Colon (tissue), 2 donors: ENCODE data around the gene INAFM1.
"Not testable (repeated sequence)": the region's sequence is repeated elsewhere in the genome, so short reads cannot be mapped to it uniquely, and the experiment has no call there.

Experiments used
- FAIRE-seq: peaks from 2 replicates; lab custom pipeline; 2012; peaks lifted over from hg19 to GRCh38; lab: Jason Lieb, UNC
- donor health status: control.
- donor health status: control.

The INAFM1 gene

DNA sequence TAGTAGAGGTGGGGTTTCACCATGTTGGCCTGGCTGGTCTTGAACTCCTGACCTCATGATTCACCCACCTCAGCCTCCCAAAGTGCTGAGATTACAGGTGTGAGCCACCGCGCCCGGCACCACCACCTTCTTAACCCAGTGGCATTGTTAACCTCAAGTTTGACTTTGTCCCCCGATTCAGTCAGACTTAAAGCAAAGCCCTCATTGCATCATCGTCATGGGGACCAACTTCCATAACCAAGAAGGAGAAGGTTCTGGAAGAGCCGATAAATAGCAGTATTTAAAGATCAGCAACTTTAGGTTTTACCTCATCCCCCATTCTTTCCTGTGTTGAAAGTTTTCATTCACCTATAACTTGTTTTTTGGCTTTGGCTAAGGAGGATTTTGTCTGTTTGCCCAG is 6.7 kb upstream of the INAFM1 start:
- FAIRE-seq = no peak

DNA sequence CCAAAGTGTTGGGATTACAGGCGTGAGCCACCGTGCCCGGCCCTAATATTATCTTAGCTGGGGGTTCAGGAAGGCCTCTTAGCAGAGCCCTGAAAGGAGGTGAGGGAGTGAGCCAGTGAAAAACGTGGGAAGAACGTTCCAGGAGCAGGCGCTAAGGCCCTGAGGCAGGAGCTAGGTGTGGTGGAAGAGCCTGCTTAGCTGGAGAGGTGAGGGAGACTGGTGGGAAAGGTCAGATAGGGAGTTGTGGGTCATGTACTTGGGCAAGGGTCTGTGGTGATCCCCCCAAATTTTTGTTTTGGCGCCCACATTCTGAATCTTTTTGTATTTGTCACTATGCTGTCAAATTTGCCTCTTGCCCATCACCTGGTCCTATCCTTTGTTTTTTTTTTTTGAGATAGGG is 5.1 kb upstream of the INAFM1 start:
- FAIRE-seq = no peak

DNA sequence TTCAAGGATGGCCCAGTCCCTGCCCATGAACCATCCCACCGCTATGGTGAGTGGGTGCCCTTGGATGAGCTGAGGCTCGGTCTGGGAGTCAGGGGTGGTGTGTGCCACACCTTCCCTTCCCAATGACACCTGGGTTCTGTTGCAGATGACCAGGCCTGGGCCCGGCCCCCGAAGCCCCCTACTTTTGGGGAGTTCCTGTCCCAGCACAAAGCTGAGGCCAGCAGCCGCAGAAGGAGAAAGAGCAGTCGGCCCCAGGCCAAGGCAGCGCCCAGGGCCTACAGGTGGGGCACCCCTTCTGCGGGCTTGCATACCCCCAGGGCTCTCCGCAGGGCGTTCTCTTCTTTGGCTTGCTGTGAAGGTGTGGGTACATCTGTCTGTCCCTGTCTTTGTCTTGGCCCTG is 4.3 kb upstream of the INAFM1 start:
- FAIRE-seq = no peak

DNA sequence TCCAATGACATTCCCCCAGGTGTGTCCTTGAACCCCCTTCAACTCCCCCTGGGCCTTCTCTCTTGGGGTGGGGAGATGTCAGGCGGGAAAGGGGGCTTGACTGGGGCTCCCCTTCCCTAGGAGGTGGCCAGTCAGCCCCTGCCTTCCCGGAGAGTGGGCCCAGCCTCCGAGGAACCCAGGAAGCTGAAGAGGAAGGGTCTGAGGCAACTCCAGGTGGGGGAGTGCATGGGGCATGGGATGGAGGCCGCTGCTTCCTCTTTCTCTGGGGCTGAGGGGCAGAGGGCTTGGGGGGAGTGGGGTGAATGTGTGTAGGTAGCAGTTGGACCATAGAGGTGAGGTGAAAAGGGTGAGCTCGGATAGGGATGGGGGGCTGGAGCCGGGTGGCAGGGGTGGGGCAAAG is 2.7 kb upstream of the INAFM1 start:
- FAIRE-seq = no peak

DNA sequence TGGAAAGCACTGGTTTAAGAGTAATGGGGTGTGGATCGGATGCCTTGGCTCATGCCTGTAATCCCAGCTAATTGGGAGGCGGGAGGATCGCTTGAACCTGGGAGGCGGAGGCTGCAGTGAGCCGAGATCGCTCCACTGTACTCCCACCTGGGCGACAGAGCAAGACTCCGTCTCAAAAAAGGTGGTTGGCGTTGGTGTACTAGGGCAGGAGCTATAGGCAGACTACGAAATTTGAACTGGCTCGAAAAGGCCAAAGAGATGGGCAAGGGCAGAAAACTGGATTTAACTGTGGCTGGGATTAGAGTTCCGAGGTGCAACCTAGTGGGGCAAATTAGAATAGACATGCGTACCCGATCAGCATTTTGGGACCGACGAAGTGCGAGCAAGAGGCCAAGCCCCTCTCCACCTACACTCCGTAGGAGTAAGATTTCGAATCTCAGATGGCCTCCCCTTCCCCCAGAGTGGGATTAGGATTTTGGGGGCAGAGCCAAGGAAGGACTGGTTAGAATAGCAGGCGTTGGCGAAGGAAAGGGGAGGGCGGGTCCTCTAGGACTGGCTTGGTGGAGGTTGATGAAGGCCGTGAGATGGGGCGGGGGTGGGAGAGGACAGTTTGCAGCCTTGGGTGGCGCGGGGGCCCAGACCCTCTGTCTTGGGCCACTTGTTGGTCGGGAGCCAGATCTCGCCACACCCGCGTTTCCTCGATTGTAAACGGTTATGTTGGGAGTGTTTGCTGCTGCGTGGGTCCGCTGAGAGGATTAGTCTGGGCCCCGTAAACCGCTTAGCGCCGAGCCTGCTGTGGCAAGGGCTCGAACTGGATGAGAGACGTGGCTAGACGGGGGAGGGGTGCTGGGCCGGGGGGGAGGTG is 2.0 kb upstream of the INAFM1 start:
- FAIRE-seq = no peak

DNA sequence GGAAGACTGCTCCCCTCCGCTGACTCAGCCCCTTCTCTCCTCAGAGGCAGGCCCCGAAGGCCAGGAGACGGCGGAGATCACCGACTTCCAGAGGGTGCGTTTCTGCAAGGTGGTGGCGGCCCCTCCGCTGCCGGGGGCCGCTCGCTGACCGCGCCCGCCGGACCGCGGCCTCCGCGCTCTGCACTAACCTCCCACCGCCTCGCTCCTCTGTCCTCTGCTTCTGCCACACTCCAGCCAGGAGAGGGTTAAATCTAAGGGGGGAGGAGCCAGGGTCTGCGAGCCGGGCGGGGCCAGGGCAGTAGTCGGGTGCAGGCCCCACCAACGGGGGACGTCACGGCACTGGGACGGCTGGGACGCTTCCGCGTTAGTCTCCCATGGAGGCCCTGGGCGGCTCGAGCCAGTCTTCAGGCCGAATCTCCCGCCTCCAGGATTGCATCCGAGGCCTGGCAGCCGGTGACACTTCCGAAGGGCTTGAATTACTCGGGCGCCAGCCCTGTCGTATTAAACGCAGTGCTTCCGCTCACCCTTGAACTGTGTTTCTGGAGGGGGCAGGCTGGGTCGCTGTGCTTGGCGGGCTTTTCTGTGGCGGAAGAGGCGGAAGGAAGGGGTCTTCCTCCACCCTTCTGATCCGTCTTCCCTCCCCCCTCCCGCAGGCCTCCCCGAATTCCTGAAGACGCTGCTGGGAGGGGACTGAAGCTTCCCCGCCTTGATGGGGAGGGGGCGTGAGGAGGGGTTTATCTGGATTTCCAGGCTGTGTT is 1.2 kb upstream of the INAFM1 start:
- FAIRE-seq = no peak

DNA sequence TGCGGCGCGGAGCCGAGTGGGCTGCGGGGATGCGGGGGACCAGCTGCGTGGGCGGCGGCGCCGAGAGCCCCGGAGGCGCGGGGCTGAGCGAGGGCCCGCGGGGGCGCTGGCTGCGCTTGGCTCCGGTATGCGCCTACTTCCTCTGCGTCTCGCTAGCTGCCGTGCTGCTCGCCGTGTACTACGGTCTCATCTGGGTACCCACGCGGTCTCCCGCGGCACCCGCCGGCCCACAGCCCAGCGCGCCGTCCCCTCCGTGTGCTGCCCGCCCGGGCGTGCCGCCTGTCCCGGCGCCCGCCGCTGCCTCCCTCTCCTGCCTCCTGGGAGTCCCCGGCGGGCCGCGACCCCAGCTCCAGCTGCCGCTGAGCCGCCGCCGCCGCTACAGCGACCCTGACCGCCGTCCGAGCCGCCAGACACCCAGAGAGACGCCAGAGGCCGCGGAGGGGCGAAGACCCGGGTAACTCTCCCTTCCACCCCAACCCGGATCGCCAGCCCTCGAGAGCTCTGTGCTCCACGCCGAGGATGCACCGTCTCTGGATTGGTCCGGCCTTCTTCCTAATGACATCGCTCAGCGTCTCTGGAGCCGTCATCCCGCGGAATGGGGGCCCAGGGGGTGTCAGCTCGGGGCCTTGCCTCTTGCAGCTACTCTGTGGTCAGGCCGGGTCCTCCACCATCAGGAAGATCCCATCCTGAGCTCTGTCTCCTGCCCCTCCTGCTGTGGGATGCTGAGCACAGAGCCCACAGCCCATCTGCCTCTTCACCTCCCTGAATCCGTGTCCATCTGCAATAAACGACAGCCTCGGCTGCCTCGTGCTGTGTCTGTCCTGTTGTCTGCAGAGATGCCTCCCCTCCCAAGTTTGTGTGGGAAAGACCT is 441 bp downstream of the INAFM1 start:
- no peak for FAIRE-seq

DNA sequence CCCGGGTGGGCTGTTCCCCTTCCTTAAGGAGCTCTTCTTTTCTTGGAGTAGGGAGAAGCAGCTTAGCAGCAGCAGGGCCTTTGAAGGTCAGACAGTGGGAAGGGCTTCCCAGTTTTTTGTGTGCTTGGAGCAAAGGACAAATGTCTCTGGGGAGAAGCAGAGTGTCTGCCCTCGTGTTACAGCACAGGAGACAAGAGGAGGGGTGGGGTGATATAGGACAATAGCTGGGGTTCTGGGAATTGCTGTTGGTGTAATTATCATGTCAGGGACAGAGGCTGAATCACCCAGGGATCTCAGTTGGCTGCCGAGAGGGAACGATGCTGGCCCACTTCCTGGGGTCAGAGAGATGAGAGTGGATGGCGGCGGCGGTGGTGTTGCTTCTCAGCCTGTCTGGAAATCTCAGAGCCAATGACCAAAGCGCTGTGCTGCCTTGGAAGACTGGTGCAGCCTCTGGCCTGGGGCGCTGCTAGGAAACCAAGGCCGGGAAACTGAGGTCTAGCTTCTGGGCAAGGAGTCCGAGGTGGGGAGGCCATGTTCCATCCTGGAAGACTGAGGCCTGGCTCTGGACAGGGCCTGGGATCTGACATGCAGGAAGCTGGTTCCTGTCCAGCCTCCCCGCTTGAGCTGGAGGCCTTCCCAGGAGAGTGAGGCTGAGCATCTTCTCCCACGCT is 1.2 kb downstream of the INAFM1 start:
- no peak for FAIRE-seq

DNA sequence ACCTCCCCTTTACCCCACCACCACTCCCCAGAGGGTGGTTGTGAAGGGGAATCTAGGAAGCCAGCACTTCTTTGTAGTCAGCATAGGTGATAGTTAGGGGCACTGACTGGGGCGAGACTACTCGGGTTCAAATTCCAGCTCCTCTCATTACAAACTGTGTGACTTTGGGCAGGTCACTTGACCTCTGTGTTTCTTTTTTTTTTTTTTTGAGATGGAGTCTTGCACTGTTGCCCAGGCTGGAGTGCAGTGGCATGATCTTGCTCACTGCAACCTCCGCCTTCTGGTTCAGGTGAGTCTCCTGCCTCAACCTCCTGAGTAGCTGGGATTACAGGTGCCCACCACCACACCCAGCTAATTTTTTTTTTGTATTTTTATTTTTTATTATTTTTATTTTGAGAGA is 1.8 kb downstream of the INAFM1 start:
- not testable (repeated sequence) for FAIRE-seq

DNA sequence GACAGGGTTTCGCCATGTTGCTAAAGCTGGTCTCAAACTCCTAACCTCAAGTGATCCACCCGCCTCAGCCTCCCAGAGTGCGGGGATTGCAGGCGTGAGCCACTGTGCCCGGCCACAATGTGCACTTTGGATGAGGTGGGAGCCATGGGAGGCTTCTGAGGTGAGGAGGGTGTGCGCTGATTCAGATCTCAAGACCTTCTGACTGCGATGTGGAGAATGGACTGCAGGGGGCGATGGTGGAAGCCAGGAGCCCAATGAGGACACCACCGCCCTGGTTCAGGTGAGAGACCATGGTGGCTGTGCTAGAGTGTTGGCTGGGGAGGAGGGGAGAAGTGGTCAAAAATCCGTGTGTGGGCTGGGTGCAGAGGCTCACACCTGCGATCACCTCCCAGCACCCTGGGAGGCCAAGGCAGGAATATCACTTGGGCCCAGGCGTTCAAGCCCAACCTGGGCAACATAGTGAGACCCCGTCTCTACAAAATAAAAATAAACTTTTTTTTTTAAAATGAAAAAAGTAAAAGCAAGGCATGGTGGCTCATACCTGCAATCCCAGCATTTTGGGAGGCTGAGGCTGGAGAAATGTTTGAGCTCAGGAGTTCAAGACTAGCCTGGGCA is 5.6 kb downstream of the INAFM1 start:
- FAIRE-seq = no peak

DNA sequence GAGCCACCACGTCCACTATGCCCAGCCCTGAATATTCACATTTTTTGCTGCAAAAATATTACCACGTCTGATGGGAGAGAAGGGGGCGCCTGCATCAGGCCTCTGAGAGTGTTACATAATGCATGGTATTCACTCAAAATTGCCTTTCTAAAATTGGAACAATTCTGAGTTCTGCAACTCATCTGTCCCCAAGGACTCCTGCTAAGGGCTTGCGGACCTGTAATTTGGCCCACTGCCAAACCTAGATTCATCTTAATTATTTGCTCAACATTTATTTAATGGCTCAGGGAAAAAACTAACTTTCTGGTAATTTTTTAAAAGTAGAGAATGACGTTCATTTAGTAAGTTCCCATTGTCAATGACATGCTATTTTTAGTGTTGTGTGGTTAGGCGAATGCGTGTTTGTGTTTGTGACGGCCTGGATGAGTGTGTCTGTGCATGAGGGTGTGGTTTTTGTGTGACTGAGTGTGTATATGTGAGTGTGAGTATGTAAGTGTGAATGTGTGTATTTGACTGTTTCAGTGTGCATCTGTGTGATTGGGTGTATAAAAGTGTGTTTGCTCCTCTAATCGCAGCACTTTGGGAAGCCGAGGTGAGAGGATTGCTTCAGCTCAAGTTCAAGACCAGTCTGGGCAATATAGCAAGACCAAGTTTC is 8.8 kb downstream of the INAFM1 start:
- no peak for FAIRE-seq

DNA sequence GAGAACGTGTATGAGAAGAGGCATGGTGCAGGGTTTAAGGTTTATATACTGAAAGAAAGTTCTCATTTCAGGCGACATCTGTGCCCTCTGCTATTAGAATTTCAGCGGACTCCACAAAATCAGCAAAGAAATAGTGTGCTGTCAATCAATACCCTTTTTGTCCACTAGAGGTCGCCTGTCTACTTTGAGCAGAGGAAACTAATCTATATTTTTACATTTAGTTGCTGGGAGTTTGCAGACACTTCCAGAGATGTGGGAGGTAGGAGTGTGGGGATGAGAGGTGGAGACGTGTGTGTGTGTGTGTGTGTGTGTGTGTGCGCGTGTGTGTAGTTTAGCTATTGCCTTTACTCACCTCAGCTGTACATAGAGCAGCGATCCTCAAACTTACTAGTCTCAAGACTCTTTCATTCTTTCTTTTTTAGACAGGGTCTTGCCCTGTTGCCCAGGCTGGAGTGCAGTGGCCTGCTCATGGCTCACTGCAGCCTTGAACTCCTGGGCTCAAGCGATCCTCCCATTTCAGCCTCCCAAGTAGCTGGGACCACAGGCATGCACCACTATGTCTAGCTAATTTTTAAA is 9.7 kb downstream of the INAFM1 start:
- FAIRE-seq = no peak

DNA sequence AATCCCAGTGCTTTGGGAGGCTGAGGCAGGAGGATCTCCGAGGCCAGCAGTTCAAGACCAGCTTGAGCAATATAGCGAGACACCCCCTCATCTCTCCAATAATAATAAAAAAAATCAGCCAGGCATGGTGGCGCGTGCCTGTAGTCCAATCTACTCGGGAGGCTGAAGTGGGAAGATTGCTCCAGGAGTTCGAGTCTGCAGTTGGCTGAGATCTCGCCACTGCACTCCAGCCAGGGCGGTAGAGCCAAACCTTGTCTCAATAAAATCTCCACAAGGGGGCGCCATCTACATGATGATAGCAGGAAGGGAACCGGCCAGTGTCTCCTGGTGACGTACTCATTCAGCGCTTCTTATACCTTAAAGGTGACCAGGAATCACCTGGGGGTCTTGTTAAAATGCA is 21.4 kb downstream of the INAFM1 start:
- no peak for FAIRE-seq

DNA sequence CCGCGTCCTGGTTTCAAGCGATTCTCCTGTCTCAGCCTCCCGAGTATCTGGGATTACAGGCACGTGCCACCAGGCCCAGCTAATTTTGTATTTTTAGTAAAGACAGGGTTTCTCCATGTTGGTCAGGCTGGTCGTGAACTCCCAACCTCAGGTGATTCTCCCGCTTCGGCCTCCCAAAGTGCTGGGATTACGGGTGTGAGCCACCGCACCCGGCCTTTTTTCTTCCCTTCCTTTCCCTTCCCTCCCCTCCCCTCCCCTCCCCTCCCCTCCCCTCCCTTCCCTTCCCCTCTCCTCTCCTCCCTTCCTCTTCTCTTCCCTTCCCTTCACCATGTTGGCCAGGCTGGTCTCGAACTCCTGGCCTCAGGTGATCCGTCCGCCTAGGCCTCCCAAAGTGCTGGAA is 26.2 kb downstream of the INAFM1 start:
- FAIRE-seq = not testable (repeated sequence)

DNA sequence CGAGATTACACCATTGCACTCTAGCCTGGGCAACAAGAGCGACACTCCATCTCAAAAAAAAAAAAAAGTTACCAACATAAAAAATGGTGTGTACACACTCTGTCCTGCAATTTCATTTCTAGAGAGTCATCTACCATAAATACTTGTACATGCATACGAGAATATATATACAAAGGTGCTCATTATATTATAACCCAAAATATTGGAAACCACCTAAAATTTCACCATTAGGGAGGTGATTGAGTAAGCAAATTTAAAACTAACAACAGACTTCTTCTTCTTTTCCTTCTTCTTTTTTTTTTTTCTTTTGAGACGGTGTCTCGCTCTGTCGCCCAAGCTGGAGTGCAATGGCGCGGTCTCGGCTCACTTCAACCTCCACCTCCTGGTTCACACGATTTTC is 27.6 kb downstream of the INAFM1 start:
- FAIRE-seq = no peak

DNA sequence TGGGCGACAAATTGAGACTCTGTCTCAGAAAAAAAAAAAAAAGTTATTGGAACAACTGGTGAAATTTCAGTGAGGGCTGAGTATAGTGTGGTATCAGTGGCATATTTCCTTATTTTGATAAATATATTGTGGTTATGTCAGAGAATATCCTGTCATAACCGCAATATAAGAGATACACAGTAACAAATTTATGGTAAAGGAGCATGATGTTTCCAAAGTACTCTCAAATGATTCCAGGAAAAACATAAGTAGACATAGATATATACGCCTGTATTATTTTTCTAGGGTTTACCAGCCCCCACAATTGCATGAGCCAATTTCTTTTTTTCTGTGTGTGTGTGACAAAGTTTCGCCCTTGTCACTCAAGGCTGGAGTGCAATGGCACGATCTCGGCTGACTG is 29.3 kb downstream of the INAFM1 start:
- no peak for FAIRE-seq

DNA sequence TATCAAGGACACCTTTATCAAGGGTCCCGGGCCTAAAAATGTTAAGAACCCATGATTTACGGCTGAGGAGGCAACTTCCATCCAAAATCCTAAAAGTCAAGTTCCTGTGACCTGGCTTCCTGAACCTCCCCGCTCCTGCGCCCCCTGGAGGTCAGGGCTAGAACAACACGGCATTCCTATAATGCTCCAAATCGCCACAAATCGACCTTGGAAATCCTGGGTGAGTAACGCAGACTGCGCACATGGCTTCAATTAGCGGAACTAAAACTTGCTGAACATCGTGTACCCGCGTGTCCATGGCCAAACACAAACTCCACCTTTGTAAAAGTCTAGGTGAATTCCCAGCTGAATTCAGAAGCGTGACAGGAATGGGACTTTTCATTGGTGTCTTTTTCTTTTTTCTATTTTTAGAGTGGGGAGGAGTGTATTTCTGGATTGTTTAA is 30.6 kb downstream of the INAFM1 start:
- no peak for FAIRE-seq

DNA sequence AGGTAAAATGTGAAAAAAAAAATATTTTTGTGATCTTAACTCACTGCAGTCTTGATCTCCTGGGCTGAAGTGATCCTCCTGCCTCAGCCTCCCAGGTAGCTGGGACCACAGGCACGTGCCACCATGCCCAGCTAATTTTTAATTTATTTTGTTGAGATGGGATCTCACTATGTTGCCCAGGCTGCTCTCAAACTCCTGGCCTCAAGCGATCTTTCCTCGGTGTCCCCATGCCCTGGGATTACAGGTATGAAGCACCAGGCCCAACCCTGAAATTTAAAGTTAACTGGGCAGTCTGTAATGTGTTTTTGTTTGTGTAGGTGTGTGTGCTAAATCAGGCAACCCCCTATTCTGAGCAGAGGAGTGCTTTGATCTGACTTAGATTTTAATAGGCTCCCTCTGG is 31.6 kb downstream of the INAFM1 start:
- no peak for FAIRE-seq

DNA sequence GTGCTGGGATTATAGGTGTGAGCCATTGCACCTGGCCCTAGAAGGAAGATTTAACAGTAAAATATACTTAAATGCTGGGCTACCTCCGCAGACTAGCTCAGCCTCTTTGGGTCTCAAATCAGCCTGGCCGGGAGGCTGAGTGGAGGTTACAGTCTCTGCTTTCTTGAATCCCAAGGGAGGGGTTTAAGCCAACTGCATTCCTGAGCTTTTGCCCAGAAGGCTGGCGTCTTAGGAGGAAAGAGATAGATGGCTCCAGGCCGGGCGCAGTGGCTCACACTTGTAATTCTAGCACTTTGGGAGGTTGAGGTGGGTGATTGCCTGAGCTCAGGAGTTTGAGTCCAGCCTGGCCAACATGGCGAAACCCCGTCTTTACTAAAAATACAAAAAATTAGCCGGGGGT is 34.4 kb downstream of the INAFM1 start:
- FAIRE-seq = no peak

DNA sequence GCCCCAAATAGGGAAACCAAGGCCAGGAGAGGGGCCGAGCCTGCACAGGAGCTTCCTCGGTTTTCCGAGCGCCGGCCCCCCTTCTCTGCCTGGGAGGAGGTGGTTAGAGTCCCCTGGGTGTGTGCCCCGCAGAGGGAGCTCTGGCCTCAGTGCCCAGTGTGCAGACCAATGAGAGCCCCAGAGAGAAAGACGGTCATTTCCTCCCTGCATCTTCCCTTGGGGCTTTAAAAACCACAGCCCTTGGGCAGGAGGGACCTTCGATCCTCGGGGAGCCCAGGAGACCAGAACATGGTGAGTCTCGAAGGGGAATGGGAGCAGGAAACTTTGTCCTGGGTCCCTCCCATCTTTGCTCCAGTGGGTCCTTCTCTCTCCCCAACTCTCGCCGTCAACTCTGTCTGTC is 34.9 kb downstream of the INAFM1 start, which contains the start of gene C5AR1:
Gene C5AR1 (plus strand): TSS at position 254 of the 400 bp plus-strand sequence. CDS start 35 bp downstream, at position 289.
- FAIRE-seq = no peak

DNA sequence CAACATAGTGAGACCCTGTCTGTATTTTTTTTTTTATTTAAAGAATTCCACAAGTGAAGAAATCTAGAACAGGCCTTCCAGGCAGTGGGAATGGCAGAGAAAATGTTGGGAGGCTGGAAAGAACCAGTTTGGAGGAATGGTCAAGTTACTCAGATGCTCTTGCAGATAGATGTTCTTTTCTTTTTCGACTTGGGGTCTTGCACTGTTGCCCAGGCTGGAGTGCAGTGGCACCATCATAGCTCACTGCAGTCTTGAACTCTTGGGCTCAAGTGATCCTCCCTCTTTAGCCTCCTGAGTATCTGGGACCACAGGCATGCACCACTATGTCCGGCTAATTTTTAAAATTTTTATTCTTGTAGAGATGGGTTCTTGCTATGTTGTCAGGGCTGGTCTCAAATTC is 35.6 kb downstream of the INAFM1 start:
- no peak for FAIRE-seq
